Brain microvascular endothelial cell (primary cell): ENCODE data around the gene CPNE4.

Source experiments
- DNase-seq: peaks from one replicate; pipeline ENCODE4 v3.0.0-alpha.2; 2020
- H3K27ac ChIP-seq: fragments of 250-450 bp; sonication (Bioruptor Pico); 2 replicates; pipeline ENCODE4 v1.5.1; 2020; ENCODE audit warnings: mild to moderate bottlenecking, moderate library complexity
- H3K27me3 ChIP-seq: fragments of 250-450 bp; sonication (Bioruptor Pico); replicated peaks from 2 replicates; pipeline ENCODE4 v1.5.1; 2020; ENCODE audit warnings: mild to moderate bottlenecking
- H3K36me3 ChIP-seq: fragments of 250-450 bp; sonication (Bioruptor Pico); replicated peaks from 2 replicates; pipeline ENCODE4 v1.5.1; 2020; ENCODE audit warnings: mild to moderate bottlenecking
- H3K4me3 ChIP-seq: 2 replicates; pipeline ENCODE4 v1.5.1; 2011; ENCODE audit warnings: low read depth, mild to moderate bottlenecking, control low read depth, low read length, moderate library complexity
- CTCF ChIP-seq: IDR thresholded peaks from 2 replicates; pipeline ENCODE4 v1.5.1; 2011; ENCODE audit warnings: low read depth, mild to moderate bottlenecking, moderate library complexity, low read length, control low read depth, inconsistent platforms; ENCODE audit errors: missing control alignments
- in situ Hi-C: cut with HindIII; loops from 2 replicates; pipeline ENCODE4 v1.10.0; 2017; ENCODE audit warnings: low sequenced_read_pairs, low pct_ligation_motif_present

CPNE4 gene

GRCh38 chr3:132032959-132033358, 1.9 kb downstream of the CPNE4 start:
- Histone ChIP-seq H3K27me3 (peaks cover 19% of the 10 kb centered on the region), H3K4me3 (no peak overlapping the region), H3K36me3 (no peaks in the 10 kb centered on the region), H3K27ac (no peak overlapping the region)
- TF ChIP-seq CTCF, result no peak
- no peak for DNase-seq
- in situ Hi-C loops, result no loop called here

- TF ChIP-seq CTCF, result peak; percentile 96
- Histone ChIP-seq H3K27ac (no peak overlapping the region), H3K36me3 (no peaks in the 10 kb centered on the region), H3K27me3 (peaks cover 14% of the 10 kb centered on the region), H3K4me3 (no peak overlapping the region)
- in situ Hi-C loops, result no loop called here
- peak; percentile 80 for DNase-seq
These were observed 5.5 kb downstream of the CPNE4 start for GRCh38 chr3:132029182-132029902.

GRCh38 chr3:132022914-132023313, 11.9 kb downstream of the CPNE4 start:
- Histone ChIP-seq H3K27ac (no peak overlapping the region), H3K4me3 (no peak overlapping the region), H3K27me3 (no peaks in the 10 kb centered on the region), H3K36me3 (no peaks in the 10 kb centered on the region)
- no peak for DNase-seq
- TF ChIP-seq CTCF, result no peak
- in situ Hi-C loops, result loop anchor here (25.0 kb wide), 1 partner anchor 236 kb away; no protein-coding TSS in a partner anchor

GRCh38 chr3:132020058-132020457, 14.8 kb downstream of the CPNE4 start:
- H3K4me3 ChIP-seq, result no peak overlapping the region
- no peak for TF ChIP-seq CTCF
- H3K27ac ChIP-seq, result no peak overlapping the region
- DNase-seq, result no peak
- H3K27me3 ChIP-seq, result no peaks in the 10 kb centered on the region
- H3K36me3 ChIP-seq, result no peaks in the 10 kb centered on the region
- in situ Hi-C loops, result loop anchor here (25.0 kb wide), 1 partner anchor 233 kb away; no protein-coding TSS in a partner anchor

GRCh38 chr3:132017137-132017536, 17.7 kb downstream of the CPNE4 start:
- DNase-seq, result no peak
- no peak for TF ChIP-seq CTCF
- in situ Hi-C loops, result loop anchor here (25.0 kb wide), 1 partner anchor 230 kb away; no protein-coding TSS in a partner anchor
- Histone ChIP-seq H3K27ac (no peak overlapping the region), H3K27me3 (no peaks in the 10 kb centered on the region), H3K36me3 (no peaks in the 10 kb centered on the region), H3K4me3 (no peak overlapping the region)
